ENCODE results near the gene NAP1L1. TPM values are rescaled to one million over a fixed set of nuclear protein-coding genes. Genes with fewer than 3 reads are reported as not detected.

NAP1L1 gene
- total and polyA plus RNA-seq, 2 experiments from 2014 or later = 658 to 996 TPM

DNA sequence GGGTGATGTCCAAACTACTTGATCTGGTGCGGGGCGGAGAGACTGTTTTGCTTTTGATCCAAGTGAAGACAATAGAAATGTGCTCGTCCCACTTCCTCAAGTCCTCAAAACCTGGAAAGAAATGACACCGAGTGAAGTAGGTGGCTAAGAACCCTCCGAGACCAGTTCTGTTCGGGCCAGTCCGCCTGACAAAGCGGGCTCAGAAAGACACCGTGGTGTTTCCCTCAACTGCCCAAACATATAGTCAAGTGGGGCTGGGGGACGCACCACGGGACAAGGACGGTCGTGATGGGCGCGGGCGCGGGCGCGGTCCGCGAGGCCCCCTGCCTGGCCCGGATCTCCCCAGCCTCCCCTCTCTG is 54.5 kb downstream of the NAP1L1 start (continued):
- TF ChIP-seq, protein P1, sequence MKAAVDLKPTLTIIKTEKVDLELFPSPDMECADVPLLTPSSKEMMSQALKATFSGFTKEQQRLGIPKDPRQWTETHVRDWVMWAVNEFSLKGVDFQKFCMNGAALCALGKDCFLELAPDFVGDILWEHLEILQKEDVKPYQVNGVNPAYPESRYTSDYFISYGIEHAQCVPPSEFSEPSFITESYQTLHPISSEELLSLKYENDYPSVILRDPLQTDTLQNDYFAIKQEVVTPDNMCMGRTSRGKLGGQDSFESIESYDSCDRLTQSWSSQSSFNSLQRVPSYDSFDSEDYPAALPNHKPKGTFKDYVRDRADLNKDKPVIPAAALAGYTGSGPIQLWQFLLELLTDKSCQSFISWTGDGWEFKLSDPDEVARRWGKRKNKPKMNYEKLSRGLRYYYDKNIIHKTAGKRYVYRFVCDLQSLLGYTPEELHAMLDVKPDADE (IDR thresholded peaks at IDR 0.05) = no peak

- Histone ChIP-seq H3F3A (replicated peaks; ENCODE audit: low read depth) (no peaks in the 10 kb centered on the region), H4K20me1 (replicated peaks; ENCODE audit: insufficient read depth) (no peaks in the 10 kb centered on the region), H3K4me1 (ENCODE audit: insufficient read depth) (peaks cover 30% of the 10 kb centered on the region), H3K4me3 (peak overlapping the region; percentile 80), H3K27me3 (ENCODE audit: insufficient read depth) (peaks cover 16% of the 10 kb centered on the region), H3K36me3 (ENCODE audit: insufficient read depth) (peaks cover 3% of the 10 kb centered on the region; the same call in 1 of the 2 replicates), H2AFZ (no peak overlapping the region), H3K4me2 (peak overlapping the region; percentile 77), H3K27ac (ENCODE audit: low read depth) (no peak overlapping the region), H3K9me2 (ENCODE audit: insufficient read depth) (no peaks in the 10 kb centered on the region), H3K79me2 (replicated peaks; ENCODE audit: insufficient read depth) (peaks cover 17% of the 10 kb centered on the region)
- TF ChIP-seq JUNB (IDR thresholded peaks at IDR 0.05; ENCODE audit: unreplicated experiment) (no peak), EZH2phosphoT487 (IDR thresholded peaks at IDR 0.05; ENCODE audit: unreplicated experiment) (no peak), EZH2 (IDR thresholded peaks at IDR 0.05; ENCODE audit: low read depth, unreplicated experiment) (no peak), STAT1 (IDR thresholded peaks at IDR 0.05; ENCODE audit: unreplicated experiment) (no peak), ZNF331 (CRISPR knock-in tag; IDR thresholded peaks at IDR 0.05; ENCODE audit: low read depth) (no peak), ZNF114 (CRISPR knock-in tag; IDR thresholded peaks at IDR 0.05) (no peak), CREB1 (CRISPR knock-in tag; IDR thresholded peaks at IDR 0.05; ENCODE audit: low read depth) (no peak), POLR2AphosphoS5 (IDR thresholded peaks at IDR 0.05; ENCODE audit: low read depth) (no peak)
- TF ChIP-seq, protein P1 (IDR thresholded peaks at IDR 0.05) = no peak
- TF ChIP-seq, protein P2, sequence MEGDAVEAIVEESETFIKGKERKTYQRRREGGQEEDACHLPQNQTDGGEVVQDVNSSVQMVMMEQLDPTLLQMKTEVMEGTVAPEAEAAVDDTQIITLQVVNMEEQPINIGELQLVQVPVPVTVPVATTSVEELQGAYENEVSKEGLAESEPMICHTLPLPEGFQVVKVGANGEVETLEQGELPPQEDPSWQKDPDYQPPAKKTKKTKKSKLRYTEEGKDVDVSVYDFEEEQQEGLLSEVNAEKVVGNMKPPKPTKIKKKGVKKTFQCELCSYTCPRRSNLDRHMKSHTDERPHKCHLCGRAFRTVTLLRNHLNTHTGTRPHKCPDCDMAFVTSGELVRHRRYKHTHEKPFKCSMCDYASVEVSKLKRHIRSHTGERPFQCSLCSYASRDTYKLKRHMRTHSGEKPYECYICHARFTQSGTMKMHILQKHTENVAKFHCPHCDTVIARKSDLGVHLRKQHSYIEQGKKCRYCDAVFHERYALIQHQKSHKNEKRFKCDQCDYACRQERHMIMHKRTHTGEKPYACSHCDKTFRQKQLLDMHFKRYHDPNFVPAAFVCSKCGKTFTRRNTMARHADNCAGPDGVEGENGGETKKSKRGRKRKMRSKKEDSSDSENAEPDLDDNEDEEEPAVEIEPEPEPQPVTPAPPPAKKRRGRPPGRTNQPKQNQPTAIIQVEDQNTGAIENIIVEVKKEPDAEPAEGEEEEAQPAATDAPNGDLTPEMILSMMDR (conservative IDR thresholded peaks at IDR 0.05; ENCODE audit: low read depth in 2 of 2) = no peak
- peak overlapping the region; percentile 94 for H3K4me3 Mint-ChIP-seq
- H3K36me3 Mint-ChIP-seq (ENCODE audit: low read depth) = peaks cover 31% of the 10 kb centered on the region
- peaks cover 9% of the 10 kb centered on the region for H3K27me3 Mint-ChIP-seq (ENCODE audit: insufficient read depth, low read depth, poor library complexity)
- peaks cover 38% of the 10 kb centered on the region for H3K4me1 Mint-ChIP-seq
- H3K27ac Mint-ChIP-seq = no peak overlapping the region
- H3K9me3 Mint-ChIP-seq = peaks cover 3% of the 10 kb centered on the region; the same call in 1 of the 3 replicates
- ATAC-seq (no peak), DNase-seq (ENCODE audit: low spot score) (no peak)
Observed at GRCh38 chr12:76028571-76029277, 55.8 kb downstream of the NAP1L1 start.
